ENCODE results near the gene MBP. TPM values are rescaled to one million over a fixed set of nuclear protein-coding genes. Genes with fewer than 3 reads are reported as not detected.

MBP gene
- total RNA-seq, 1 donor from 2014 or later = 78.9 TPM

DNA sequence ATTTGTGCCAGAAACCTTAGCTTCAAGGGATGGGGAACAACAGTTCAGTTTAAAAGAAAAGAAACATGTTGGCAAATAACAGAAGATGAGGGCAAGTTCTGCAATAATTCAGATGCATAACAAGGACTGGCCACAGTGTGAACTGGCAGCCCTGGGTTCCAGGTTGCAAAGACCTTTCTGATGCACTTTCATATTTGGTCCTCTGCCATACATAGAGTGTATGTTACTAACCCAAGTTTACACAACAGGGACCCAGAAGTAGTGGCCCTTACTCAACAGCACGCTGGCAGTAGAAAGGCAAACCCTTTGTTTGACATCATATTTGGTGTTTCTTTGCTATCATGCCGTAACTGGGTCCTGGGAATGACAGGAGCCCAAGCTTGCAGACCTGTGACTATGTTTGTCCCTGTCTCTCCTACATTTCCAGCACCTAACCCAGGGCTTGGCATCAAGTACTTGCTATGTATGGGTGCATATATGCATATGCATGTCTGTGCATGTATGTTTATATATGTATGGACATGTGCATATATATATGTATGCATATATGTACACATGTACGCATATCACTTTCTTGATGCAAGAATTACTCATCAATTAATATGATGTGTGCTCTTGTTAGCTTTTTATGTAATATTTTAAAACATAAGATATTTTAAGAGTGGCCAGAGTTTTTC, 94.3 kb downstream of the MBP start:
- H3K4me1 ChIP-seq = peaks cover 8% of the 10 kb centered on the region
- H3K27ac ChIP-seq = no peak overlapping the region
- H3K27me3 ChIP-seq = no peaks in the 10 kb centered on the region
- H3K36me3 ChIP-seq = no peaks in the 10 kb centered on the region
- no peaks in the 10 kb centered on the region for H3K9me3 ChIP-seq
- intact Hi-C loops (cut with DNase I) = no loop called here
- no peak for DNase-seq
- TF ChIP-seq, protein P1, sequence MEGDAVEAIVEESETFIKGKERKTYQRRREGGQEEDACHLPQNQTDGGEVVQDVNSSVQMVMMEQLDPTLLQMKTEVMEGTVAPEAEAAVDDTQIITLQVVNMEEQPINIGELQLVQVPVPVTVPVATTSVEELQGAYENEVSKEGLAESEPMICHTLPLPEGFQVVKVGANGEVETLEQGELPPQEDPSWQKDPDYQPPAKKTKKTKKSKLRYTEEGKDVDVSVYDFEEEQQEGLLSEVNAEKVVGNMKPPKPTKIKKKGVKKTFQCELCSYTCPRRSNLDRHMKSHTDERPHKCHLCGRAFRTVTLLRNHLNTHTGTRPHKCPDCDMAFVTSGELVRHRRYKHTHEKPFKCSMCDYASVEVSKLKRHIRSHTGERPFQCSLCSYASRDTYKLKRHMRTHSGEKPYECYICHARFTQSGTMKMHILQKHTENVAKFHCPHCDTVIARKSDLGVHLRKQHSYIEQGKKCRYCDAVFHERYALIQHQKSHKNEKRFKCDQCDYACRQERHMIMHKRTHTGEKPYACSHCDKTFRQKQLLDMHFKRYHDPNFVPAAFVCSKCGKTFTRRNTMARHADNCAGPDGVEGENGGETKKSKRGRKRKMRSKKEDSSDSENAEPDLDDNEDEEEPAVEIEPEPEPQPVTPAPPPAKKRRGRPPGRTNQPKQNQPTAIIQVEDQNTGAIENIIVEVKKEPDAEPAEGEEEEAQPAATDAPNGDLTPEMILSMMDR (IDR thresholded peaks at IDR 0.05) = no peak
- no peak overlapping the region for H3K4me3 ChIP-seq
- ATAC-seq = peak; percentile 37

DNA sequence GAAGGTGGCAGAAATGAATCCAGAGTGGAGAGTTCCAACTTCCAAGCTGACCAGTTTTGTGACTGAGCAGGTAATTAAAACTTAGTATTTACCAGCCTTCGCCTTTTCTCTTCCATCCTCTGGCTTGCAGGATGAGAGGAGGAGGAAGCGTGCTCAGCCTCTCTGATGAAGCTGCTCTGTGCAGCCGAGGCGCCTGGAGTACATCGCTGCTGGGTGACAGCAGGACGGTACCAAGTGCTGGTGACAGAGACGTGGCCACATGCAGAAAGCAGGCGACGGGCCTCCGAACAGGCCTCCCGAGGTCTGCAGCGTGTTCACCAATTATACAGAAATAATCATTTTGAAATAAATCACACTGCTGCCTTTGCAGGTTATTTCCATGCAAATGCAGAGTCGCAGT, 95.0 kb downstream of the MBP start:
- no peak for ATAC-seq
- H3K27ac ChIP-seq = no peak overlapping the region
- H3K27me3 ChIP-seq = no peaks in the 10 kb centered on the region
- no peaks in the 10 kb centered on the region for H3K9me3 ChIP-seq
- peaks cover 8% of the 10 kb centered on the region for H3K4me1 ChIP-seq
- H3K36me3 ChIP-seq = no peaks in the 10 kb centered on the region
- no peak overlapping the region for H3K4me3 ChIP-seq
- intact Hi-C loops (cut with DNase I) = no loop called here
- TF ChIP-seq, protein P1 (IDR thresholded peaks at IDR 0.05) = no peak
- DNase-seq = no peak

GRCh38 chr18:77035380-77036187, 97.0 kb downstream of the MBP start:
- H3K27me3 ChIP-seq = no peaks in the 10 kb centered on the region
- no peak overlapping the region for H3K27ac ChIP-seq
- H3K4me1 ChIP-seq = peaks cover 8% of the 10 kb centered on the region
- no peak overlapping the region for H3K4me3 ChIP-seq
- TF ChIP-seq, protein P1 (IDR thresholded peaks at IDR 0.05) = no peak
- no peaks in the 10 kb centered on the region for H3K36me3 ChIP-seq
- ATAC-seq (no peak), DNase-seq (no peak)
- H3K9me3 ChIP-seq = no peaks in the 10 kb centered on the region
- intact Hi-C loops (cut with DNase I) = no loop called here

- Histone ChIP-seq H3K4me3 (no peak overlapping the region), H3K27me3 (no peaks in the 10 kb centered on the region), H3K9me3 (no peaks in the 10 kb centered on the region), H3K27ac (no peak overlapping the region), H3K4me1 (no peaks in the 10 kb centered on the region), H3K36me3 (no peaks in the 10 kb centered on the region)
- intact Hi-C loops (cut with DNase I) = no loop called here
- DNase-seq (no peak), ATAC-seq (no peak)
- TF ChIP-seq, protein P1 (IDR thresholded peaks at IDR 0.05) = no peak
Measured at GRCh38 chr18:77033575-77033974, 99.0 kb downstream of the MBP start.

- intact Hi-C loops (cut with DNase I) = no loop called here
- H3K4me1 ChIP-seq = no peaks in the 10 kb centered on the region
- TF ChIP-seq, protein P1 (IDR thresholded peaks at IDR 0.05) = no peak
- H3K9me3 ChIP-seq = no peaks in the 10 kb centered on the region
- H3K27ac ChIP-seq = no peak overlapping the region
- no peak overlapping the region for H3K4me3 ChIP-seq
- ATAC-seq (peak; percentile 74), DNase-seq (no peak)
- no peaks in the 10 kb centered on the region for H3K27me3 ChIP-seq
- no peaks in the 10 kb centered on the region for H3K36me3 ChIP-seq
Measured at GRCh38 chr18:77032181-77032701, 100.3 kb downstream of the MBP start.
